H1 (cell line): Measurements from ENCODE around the gene CCDC78. TPM values are rescaled to one million over a fixed set of nuclear protein-coding genes. Genes with fewer than 3 reads are reported as not detected.
A peak's percentile ranks its signal among the peaks of the same experiment; 100 is the strongest.

Experiments
- SUZ12 ChIP-seq: fragments of 200-600 bp; sonication (generic); IDR thresholded peaks from 2 replicates; pipeline ENCODE4 v1.6.1; 2012; ENCODE audit warnings: mild to moderate bottlenecking, inconsistent platforms, low read length, moderate library complexity, mixed read lengths
- polyA plus RNA-seq, 7 experiments: library from polyadenylated mRNA; depleted of rRNA in 3 of 7; stranded (reverse) in 5 of 7; unstranded in 2 of 7; fragments of >200 nt in 5 of 7; fragments of 200-250 nt in 2 of 7; gene quantifications; 1 replicate in 5 of 7; 2 replicates in 1 of 7; 4 replicates in 1 of 7; pipeline versions ENCODE4 v1.2.1 to v1.2.3, GENCODE V29; 2011 to 2013; ENCODE audit warnings: missing spikeins in 2 of 7, mixed read lengths in 2 of 7
- total RNA-seq: library from RNA; stranded (reverse); fragmentation: NEBNext Ultra II Directional; extraction: Animal tissue kit (Norgen Biotek cat#: 25700); gene quantifications from 2 replicates; pipeline ENCODE4 v1.2.1, GENCODE V29; 2021

The CCDC78 gene
- total and polyA plus RNA-seq, 2 of the 8 experiments (the other 6 are each of a cell fraction or from before 2014, with no cell fraction given) = 7.1 to 8.5 TPM

DNA sequence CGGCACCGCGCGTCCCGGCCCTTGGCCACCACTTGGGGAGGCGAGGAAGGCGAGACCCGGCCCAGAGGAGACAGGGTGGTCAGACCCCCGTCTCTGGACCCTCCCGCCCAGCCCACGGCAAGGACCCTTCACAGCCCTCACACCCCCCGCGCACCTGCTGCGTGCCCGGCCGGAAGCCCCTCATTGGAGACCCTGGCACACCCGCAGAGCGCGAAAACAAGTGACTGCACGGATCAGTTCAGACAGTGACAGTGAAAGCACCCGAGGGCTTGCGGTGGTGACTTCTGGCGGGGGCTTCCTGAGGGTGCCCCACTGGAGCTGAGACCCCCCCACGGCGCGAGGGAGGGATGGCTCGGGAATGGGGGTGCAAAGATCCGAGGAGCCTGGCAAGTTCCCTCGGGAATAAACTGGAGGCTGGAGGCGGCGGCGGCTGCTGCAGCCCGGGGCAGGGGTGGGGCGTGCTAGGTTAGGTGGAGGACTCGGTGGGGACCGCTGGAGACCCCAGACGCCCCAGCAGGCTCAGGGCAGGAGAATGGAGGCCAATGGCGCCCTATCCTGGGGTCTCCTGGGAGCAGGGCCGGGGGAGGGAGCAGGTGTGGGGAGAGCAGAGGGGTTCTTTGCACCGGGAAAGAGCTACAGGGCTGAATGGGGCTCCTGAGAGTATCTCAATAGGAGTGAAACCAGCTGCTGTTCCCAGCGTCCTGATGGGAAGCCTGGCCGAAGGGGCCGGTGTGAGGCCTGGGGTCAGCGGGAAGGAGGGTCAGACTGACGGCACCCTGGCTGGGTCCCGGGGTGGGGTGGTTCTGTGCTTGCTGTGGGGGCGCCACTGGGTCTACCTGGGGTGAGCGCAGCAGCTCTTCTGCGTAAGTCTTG, 19.8 kb downstream of the CCDC78 start (continued):
- TF ChIP-seq SUZ12 = peak; percentile 35; the same call in 1 of the 2 replicates
